Cardiac ventricle fibroblast (primary cell): Measurements from ENCODE around the gene CDKN2D. TPM values are rescaled to one million over a fixed set of nuclear protein-coding genes. Genes with fewer than 3 reads are reported as not detected.

Experiments
- total RNA-seq: library from RNA; depleted of rRNA; stranded (reverse); fragments of >200 nt; gene quantifications from 2 replicates; pipeline ENCODE4 v1.2.3, GENCODE V29; 2015

Gene CDKN2D
- total RNA-seq: 2.2 and 3.0 TPM in 2 replicates

GRCh38 chr19:10568826-10569651 lies at the start of gene CDKN2D:
Gene CDKN2D (minus strand): TSS chr19:10568979. CDS start chr19:10568653, 326 bp downstream.

DNA sequence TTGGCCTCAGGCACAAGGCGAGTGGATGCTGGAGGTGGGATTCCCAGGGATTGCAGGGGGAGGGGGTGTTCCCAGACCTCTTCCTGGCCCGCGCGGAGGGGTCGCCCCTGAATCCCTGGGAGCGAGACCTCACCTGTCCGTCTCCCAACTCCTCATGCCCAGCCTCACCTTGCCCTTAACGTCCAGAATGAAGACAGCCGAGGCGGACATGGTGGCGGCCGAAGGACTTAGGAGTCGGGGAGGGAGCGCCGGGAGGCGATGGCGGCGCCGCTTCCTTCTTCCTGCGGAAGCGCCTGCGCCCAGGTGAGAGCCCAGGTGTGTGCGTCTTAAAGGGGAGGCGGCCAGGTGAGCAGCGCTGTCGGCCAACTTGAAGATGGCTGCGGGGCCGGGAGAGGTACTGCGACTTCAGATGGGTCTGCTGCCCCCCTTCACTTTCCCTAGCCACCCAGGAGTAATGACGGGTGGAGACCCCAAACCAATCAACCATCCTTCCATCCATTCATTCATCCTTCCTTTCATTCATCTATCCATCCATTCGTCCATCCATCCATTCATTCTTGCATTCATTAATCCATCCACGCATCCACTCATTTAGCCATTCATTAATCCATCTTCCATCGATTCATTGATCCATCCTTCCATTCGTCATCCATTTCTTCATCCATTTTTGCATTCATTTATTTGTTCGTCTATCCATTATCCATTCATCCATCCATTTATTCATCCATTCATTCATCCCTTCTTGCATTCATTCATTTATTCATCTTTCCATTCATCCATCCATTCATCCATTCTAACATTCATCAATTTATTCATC lies 18.5 kb upstream of the CDKN2D start, which contains the start of gene AP1M2:
TSS of gene AP1M2 (minus strand) at position 291 of the 817 bp plus-strand sequence. CDS start at position 210, 81 bp downstream.

DNA sequence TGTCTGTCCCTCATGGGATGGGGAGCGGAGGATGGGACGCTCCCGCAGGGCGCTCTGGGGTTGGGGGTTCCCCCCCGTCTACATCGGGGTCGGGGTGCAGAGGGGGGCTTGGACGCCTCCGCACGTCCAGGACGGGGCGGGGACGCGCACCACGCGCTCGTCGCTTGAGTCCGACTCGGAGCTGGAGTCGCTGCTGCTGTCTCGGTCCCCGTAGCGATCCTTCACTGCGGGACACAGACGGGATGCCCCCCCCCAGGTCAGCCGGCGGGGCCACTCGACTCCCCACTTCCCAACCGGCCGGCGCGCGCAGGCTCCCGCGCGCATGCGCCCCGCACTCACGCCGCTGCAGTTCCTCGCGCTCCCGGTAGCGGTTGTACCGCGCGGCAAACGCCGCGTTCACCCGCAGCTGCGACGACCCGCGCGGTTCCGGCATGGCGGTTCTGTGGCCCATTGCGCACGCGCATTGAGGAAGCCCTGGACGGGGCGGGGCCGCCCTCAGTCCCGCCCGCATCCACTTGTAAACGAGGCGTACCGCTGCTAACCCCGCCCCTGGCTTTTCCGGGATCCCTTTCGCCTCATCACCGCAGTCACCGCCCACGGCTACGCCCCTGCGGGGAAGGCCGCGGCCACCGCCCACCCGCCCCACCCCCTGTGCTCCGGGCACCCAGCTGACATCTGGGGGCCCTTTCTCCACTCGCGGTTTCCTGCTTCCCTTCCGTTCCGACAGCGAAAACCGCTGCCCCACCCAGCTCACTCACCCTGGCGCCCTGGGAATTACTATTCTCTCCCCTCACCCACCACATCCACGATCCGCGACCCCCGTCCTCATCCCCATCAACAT lies 3.0 kb downstream of the CDKN2D start, which contains the start of gene KRI1:
TSS of gene KRI1 (minus strand) at position 444 of the 841 bp plus-strand sequence. CDS start at position 433, 11 bp downstream.

DNA sequence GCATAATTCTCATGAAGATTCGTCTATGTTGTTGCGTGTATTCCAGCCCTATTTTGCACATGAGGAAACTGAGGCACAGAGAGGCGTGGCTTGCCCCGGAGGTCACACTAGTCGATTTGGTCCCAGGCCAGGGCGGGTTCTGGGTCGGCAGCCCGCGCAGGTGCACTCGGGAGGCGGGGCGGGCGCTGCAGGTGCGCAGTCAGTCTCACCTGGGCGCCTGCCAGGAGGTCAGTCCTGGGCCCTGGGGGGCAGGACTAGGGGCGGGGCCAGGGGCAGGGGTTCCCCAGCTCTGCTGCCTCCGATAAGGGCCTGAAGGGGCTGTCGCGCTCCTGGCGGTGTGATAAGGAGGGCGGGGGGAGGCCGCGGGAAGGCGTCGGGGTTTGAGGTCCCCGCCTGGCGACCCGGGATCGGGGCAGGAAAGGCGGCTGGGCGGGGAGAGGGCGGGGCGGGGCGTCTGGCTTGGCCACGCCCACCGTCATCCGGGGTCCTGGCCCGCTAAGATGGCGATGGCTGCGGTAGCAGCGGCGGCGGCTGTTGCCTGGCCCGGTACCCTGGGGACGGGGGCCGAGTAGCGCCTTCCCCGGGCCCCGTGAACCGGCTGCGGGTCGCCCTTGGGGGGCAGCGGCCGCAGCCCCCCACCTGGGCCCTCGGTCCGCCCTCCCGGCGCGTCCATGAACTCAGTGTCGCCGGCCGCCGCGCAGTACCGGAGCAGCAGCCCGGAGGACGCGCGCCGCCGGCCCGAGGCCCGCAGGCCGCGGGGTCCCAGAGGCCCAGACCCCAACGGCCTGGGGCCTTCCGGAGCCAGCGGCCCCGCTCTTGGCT lies 25.1 kb downstream of the CDKN2D start, which contains the start of gene ATG4D:
TSS of gene ATG4D (plus strand) at position 485 of the 822 bp plus-strand sequence. CDS start at position 672, 187 bp downstream.

DNA sequence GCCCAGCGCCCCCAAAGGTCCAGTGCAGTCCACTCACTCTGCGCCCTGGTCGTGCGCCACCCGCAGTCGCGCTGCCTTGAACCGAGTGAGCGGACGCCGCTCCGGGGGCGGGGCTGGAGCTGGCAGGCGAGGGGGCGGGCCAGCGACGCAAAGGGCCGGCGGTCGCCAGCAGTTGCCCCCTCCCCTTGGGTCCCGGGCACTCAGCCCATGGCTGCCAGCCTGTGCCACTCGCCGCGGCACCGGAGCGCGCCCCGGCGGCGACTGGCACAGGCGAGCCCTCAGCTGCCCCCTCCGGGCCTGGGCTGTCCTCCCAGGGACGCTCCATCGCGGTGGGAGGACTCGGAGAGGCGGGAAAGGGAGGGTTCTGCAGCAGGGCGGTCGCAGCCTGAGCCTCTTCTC lies 51.4 kb downstream of the CDKN2D start, which contains the start of gene S1PR5:
TSS of gene S1PR5 (minus strand) at position 87 of the 399 bp plus-strand sequence. CDS start 2,436 bp downstream, outside the sequence.

Other genes with a start within 250 kb of the CDKN2D start
- 31.8 and 49.8 TPM in 2 replicates for gene RAVER1, start 235.4 kb downstream of the CDKN2D start, total RNA-seq
- gene ICAM3, start 229.4 kb downstream of the CDKN2D start, total RNA-seq: 3.7 and 6.0 TPM in 2 replicates
- gene TYK2, start 188.4 kb downstream of the CDKN2D start, total RNA-seq: 39.3 and 45.8 TPM in 2 replicates
- 127 and 132 TPM in 2 replicates for gene CDC37, start 165.4 kb downstream of the CDKN2D start, total RNA-seq
- gene PDE4A, start 148.4 kb downstream of the CDKN2D start, total RNA-seq: 13.7 and 16.1 TPM in 2 replicates
- 71.9 and 86.3 TPM in 2 replicates for gene KEAP1, start 65.6 kb downstream of the CDKN2D start, total RNA-seq
- gene S1PR5, start 51.5 kb downstream of the CDKN2D start, total RNA-seq: not detected in 2 replicates
- 5.3 and 11.4 TPM in 2 replicates for gene ATG4D, start 25.1 kb downstream of the CDKN2D start, total RNA-seq
- gene KRI1, start 3.0 kb downstream of the CDKN2D start, total RNA-seq: 14.1 and 14.7 TPM in 2 replicates
- not detected in 2 replicates for gene AP1M2, start 18.3 kb upstream of the CDKN2D start, total RNA-seq
- gene SLC44A2, start 56.6 kb upstream of the CDKN2D start, total RNA-seq: 33.4 and 36.1 TPM in 2 replicates
- 67.3 and 73.1 TPM in 2 replicates for gene ILF3, start 85.4 kb upstream of the CDKN2D start, total RNA-seq
- gene QTRT1, start 132.5 kb upstream of the CDKN2D start, total RNA-seq: 20.8 and 27.6 TPM in 2 replicates
- gene DNM2, start 149.1 kb upstream of the CDKN2D start, total RNA-seq: 57.1 and 70.9 TPM in 2 replicates